Measurements from ENCODE around the gene STAT6.
A peak's percentile ranks its signal among the peaks of the same experiment; 100 is the strongest.

The STAT6 gene

DNA sequence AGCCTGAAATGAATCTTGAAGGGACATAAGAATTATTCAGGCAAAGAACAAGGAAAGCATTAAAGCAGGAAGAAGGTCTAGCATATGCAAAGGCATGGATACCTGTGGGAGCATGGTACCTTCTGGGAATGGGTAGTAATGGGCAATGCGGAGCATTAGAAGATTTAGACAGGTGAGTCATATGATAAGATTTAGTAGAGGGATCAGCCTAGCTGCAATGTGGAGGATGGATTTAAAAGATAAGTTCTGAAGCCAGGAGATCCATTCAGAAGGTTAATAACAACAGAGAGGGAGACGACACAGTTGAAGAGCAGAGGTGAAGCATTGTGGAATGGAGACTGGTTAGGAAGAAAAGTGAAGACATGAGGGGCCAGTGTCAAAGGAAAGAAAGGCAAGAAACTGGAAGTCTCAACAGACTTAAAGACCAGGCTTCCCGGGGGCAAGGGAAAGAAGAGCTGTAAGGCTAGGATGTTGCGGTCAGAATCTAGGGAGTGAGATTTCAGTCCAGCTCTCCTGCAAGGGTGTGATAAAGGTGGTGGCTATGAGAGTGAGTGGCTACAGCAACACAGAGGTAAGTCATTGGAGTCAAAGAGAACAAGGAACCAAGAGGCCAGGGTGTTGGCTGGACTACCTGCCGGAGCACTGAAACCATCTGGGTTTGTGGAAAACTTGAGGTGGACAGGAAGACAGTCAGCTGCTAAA lies 5.6 kb upstream of the STAT6 start:
- no peak overlapping the region for H3K27ac ChIP-seq
- no peak overlapping the region for H3K9ac ChIP-seq (ENCODE audit: insufficient read length)
- no peak for DNase-seq (ENCODE audit: low read depth, low spot score)
- no peak for TF ChIP-seq FOXP2 (optimal IDR thresholded peaks at IDR 0.05; ENCODE audit: control extremely low read depth, extremely low read length, insufficient read depth)
- no peak for TF ChIP-seq EZH2 (IDR thresholded peaks at IDR 0.05)
- no peak for TF ChIP-seq POLR2AphosphoS5 (IDR thresholded peaks at IDR 0.05; ENCODE audit: borderline replicate concordance, low read depth, low read length)
- H3K9me3 ChIP-seq (ENCODE audit: low read depth, low read length): no peaks in the 10 kb centered on the region
- H3K36me3 ChIP-seq (ENCODE audit: insufficient read depth, low read length): no peaks in the 10 kb centered on the region
- H3K4me3 ChIP-seq: no peak overlapping the region

DNA sequence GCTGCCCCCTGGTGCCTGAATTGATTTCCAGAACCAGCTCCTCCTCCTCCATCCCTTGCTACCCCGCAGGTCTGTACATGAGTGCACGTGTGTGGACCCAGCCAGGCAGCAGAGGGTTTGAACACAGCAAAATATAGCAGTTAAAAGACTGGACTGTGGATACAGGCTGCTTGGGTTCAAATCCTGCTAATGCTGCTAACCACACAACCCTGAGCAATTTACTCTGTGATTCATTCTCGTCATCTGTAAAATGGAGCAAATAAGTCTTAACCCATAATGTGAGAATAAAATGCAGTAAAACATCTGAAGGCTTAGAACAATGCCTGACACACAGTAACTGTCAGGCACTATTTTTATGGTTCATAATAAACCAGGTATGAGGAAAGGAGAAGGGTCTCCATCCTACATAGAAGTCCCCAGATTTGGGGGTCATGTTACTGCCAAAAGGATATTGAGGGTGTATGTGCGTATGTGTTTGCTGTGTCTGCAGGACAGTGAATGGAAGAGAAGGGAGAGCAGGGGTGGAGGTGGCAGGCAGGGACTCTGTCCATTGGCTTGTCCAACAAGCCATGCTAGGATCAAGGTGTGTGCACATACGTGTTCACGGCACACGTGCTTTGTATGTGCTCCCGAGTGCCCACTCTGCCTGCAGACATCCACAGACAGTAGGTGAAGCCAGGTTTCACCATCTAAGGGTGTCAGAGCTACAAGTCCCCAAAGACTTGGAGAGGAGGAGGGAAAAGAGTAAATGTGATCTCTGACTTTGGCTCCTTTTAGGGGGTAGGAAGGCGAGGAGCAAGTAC lies 1.5 kb upstream of the STAT6 start:
- Histone ChIP-seq H3K9ac (ENCODE audit: insufficient read length) (no peak overlapping the region), H3K27ac (no peak overlapping the region), H3K36me3 (ENCODE audit: insufficient read depth, low read length) (no peaks in the 10 kb centered on the region), H3K4me3 (peak overlapping the region; percentile 93), H3K9me3 (ENCODE audit: low read depth, low read length) (no peaks in the 10 kb centered on the region)
- DNase-seq (ENCODE audit: low read depth, low spot score): no peak
- TF ChIP-seq POLR2AphosphoS5 (IDR thresholded peaks at IDR 0.05; ENCODE audit: borderline replicate concordance, low read depth, low read length) (no peak), EZH2 (IDR thresholded peaks at IDR 0.05) (no peak), FOXP2 (optimal IDR thresholded peaks at IDR 0.05; ENCODE audit: control extremely low read depth, extremely low read length, insufficient read depth) (no peak)

DNA sequence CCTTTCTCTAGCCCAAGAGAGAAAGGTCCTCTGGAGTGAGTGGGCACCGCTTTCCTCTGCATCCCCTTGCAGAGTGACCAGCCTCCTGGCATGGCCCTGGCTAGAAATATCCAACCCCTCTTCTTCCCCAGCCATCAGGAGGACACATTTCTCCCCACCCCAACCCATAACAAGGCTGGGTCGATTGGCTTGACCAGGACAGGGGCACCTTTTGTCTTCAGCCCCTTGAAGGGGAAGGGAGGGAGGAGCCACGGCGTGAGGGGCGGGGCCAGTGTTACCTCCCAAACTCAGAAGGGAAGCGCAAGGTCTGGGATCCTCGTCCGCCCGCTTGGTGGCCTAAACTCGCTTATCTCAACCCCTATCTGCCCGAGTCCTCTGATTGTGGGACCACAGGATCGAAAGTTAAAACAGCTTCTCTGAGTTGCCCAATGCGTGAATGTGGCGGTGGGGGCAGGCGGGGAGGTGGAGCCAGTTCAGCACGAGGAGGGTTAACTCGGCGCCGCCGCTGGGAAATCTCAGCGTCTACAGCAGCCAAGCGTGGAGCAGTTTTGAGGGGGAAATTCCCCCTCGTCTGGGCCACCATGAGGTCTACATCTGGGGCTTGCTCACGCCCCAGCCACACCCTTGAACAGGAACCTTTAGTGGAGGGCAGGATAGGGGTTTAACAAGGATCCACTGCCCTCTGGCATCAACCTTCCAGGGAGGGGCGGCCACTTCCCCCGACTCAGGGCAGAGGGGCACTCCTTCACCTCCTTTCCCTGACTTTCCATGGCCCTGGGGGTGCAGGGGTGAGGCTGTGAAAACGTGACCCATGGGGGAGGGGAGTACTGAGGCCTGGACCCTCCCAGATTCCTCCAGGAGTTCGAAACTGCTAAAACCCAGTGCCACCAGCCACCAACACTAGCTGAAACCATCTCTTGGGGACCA lies 795 bp downstream of the STAT6 start:
- Histone ChIP-seq H3K9ac (ENCODE audit: insufficient read length) (peak overlapping the region; percentile 82), H3K4me3 (peak overlapping the region; percentile 93), H3K36me3 (ENCODE audit: insufficient read depth, low read length) (no peaks in the 10 kb centered on the region; the same call in 1 of the 2 replicates), H3K9me3 (ENCODE audit: low read depth, low read length) (no peaks in the 10 kb centered on the region), H3K27ac (peak overlapping the region; percentile 90)
- TF ChIP-seq FOXP2 (optimal IDR thresholded peaks at IDR 0.05; ENCODE audit: control extremely low read depth, extremely low read length, insufficient read depth) (no peak), EZH2 (IDR thresholded peaks at IDR 0.05) (no peak), POLR2AphosphoS5 (IDR thresholded peaks at IDR 0.05; ENCODE audit: borderline replicate concordance, low read depth, low read length) (peak; percentile 81)
- no peak for DNase-seq (ENCODE audit: low read depth, low spot score)

DNA sequence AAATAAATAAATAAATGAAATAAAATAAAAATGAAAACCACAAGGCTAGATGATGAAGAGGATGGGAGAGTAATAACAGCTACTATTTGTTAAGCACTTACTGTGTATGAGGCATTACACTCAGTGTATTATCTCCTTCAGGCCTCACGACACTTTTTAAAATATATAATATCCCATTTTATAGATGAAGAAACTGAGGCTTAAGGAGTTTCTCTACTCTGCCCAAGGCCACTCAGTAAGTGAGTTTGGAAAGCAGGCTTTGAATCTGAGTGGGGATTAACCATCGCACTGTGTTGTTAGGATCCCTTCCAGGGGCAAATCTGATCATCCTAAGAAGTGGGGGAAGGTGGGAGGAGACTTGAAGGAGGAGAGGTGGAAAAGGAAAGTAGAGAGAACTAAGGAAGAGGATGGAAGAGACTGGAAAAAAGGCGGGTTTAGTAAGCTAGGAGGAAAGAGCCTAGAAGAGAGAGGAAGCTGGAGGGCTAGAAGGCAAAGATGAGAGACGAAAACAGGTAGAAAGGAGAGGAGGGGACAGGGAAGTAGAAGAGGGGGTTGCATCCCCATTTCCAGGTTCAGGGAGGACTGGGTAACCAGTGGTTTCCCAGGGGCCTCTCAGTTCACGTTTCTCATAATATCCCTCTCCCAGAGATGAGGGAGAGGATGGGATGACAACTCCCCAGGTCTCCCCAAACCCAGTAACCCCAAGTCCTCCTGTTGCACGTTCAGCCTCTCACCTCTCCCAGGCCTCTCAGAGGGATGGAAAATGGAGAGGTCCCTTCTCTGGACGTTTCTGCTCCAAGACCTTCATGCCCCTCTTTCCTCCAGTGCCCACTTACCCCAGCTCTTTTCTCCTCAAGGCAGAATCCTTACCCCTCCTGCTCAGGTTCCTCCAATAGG lies 1.7 kb downstream of the STAT6 start:
- no peak for TF ChIP-seq EZH2 (IDR thresholded peaks at IDR 0.05)
- no peak for TF ChIP-seq FOXP2 (optimal IDR thresholded peaks at IDR 0.05; ENCODE audit: control extremely low read depth, extremely low read length, insufficient read depth)
- TF ChIP-seq POLR2AphosphoS5 (IDR thresholded peaks at IDR 0.05; ENCODE audit: borderline replicate concordance, low read depth, low read length): no peak
- no peak for DNase-seq (ENCODE audit: low read depth, low spot score)
- Histone ChIP-seq H3K4me3 (peak overlapping the region; percentile 93), H3K27ac (peak overlapping the region; percentile 48; the same call in 1 of the 2 replicates), H3K9ac (ENCODE audit: insufficient read length) (peak overlapping the region; percentile 82), H3K36me3 (ENCODE audit: insufficient read depth, low read length) (no peaks in the 10 kb centered on the region; the same call in 1 of the 2 replicates), H3K9me3 (ENCODE audit: low read depth, low read length) (no peaks in the 10 kb centered on the region)

DNA sequence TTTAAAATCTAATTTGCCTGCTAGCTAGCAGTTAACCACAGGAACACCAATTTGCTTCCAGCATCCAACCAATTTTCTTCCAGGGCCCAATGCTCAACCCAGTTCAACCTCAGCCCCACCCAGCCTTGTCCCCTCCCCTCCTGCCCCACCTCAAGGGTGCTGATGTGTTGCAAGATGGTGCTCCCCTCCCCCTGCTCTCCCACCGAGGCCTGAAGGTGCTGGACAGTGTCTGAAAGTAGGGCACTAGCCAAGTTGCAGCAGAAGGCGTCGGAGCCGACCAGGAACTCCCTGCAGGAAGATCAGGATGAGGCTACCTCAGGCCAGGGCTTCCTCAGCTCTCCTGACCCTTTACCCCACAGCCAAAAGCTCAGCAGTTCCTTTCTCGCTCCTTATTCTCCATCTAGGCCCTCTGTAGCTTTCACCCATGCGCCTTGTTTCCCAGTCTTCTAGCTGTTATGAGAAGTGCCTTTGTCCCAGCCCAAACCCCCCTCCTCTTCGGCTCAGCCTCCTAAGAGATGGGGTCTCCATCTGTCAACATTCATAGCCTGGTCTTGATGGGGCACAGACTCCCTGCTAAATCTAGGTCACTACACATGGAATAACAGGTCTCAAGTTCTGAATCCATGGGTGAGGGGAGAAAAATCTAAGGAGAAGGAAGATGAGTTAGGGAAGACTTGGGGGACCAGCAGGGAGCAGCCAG lies 3.6 kb downstream of the STAT6 start:
- no peaks in the 10 kb centered on the region; the same call in 1 of the 2 replicates for H3K36me3 ChIP-seq (ENCODE audit: insufficient read depth, low read length)

DNA sequence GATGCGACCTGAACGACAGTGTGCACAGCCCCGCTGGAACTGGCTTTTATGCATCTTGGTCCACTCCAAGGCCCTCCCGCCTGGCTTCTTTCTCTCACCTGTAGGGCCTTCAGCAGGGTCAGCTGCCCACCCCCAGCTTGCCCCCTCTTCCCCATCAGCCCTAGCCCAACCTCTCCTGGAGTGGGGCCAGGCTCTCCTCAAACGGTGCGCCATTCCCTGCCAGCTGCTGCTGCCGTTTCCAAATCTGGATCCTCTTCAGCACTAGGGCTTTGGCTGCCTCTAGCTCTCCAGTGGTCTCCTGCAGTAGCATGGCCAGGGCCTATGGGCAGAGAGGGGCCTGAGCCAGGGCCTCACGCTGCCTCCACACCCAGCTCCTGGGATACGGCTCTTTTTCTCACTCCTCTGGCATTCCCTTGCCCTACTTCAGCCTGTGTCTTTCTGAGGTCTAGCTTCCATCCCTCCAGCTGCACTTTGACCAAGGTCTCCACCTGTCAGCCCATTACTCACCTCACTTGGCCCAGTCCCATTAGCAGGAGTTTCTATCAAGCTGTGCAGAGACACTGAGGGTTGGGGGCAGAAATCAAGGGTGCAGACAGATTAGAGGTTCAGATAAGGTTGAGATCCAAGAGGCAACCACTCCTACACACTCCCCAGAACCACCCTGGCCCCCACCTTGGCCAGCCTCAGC lies 5.0 kb downstream of the STAT6 start:
- no peaks in the 10 kb centered on the region; the same call in 1 of the 2 replicates for H3K36me3 ChIP-seq (ENCODE audit: insufficient read depth, low read length)
- DNase-seq (ENCODE audit: low read depth, low spot score): no peak
- H3K27ac ChIP-seq: no peak overlapping the region
- no peak overlapping the region for H3K4me3 ChIP-seq
- H3K9me3 ChIP-seq (ENCODE audit: low read depth, low read length): no peaks in the 10 kb centered on the region
- TF ChIP-seq FOXP2 (optimal IDR thresholded peaks at IDR 0.05; ENCODE audit: control extremely low read depth, extremely low read length, insufficient read depth) (no peak), POLR2AphosphoS5 (IDR thresholded peaks at IDR 0.05; ENCODE audit: borderline replicate concordance, low read depth, low read length) (no peak), EZH2 (IDR thresholded peaks at IDR 0.05) (no peak)
- H3K9ac ChIP-seq (ENCODE audit: insufficient read length): no peak overlapping the region

More for the DNA sequence above, 3.6 kb downstream of the STAT6 start:
- no peak overlapping the region for H3K4me3 ChIP-seq
- no peak for DNase-seq (ENCODE audit: low read depth, low spot score)
- no peaks in the 10 kb centered on the region for H3K9me3 ChIP-seq (ENCODE audit: low read depth, low read length)
- TF ChIP-seq EZH2 (IDR thresholded peaks at IDR 0.05) (no peak), FOXP2 (optimal IDR thresholded peaks at IDR 0.05; ENCODE audit: control extremely low read depth, extremely low read length, insufficient read depth) (no peak), POLR2AphosphoS5 (IDR thresholded peaks at IDR 0.05; ENCODE audit: borderline replicate concordance, low read depth, low read length) (no peak)
- H3K27ac ChIP-seq: no peak overlapping the region
- no peak overlapping the region for H3K9ac ChIP-seq (ENCODE audit: insufficient read length)
